Natural killer cell treated with Interleukin-12 subunit alpha and Interleukin-12 subunit beta and Interleukin-15 and Interleukin-18, amount 100 ng/mL, for 72 hours (primary cell): ENCODE data around the gene BRD1. TPM values are rescaled to one million over a fixed set of nuclear protein-coding genes. Genes with fewer than 3 reads are reported as not detected.

ENCODE experiments used
- ATAC-seq, 2 donors: fragments of 150-1000 bp; cut with Tn5 transposase in 1 of 2; sonication (Bioruptor Pico), chemical (Tn5 transposase) in 1 of 2; 2 replicates each; pipeline ENCODE4 v1.10.0; 2021
- DNase-seq: peaks from one replicate; pipeline ENCODE4 v3.0.0; 2022; ENCODE audit warnings: low spot score
- H3K27ac Mint-ChIP-seq, 2 donors: 1 replicate in 1 of 2; 2 replicates in 1 of 2; pipeline ENCODE4 v1.8.0; 2022; ENCODE audit warnings: mixed read lengths in 2 of 2, mild to moderate bottlenecking in 1 of 2, moderate library complexity in 1 of 2
- H3K27me3 Mint-ChIP-seq, 2 donors: 1 replicate in 1 of 2; 2 replicates in 1 of 2; pipeline ENCODE4 v1.8.0; 2022; ENCODE audit warnings: mixed read lengths in 2 of 2
- H3K36me3 Mint-ChIP-seq: one replicate; pipeline ENCODE4 v1.8.0; 2022; ENCODE audit warnings: mixed read lengths
- H3K4me1 Mint-ChIP-seq, 2 donors: 1 replicate in 1 of 2; 2 replicates in 1 of 2; pipeline ENCODE4 v1.8.0; 2022; ENCODE audit warnings: low read depth in 2 of 2, mixed read lengths in 2 of 2, mild to moderate bottlenecking in 1 of 2
- H3K4me3 Mint-ChIP-seq: one replicate; pipeline ENCODE4 v1.8.0; 2022; ENCODE audit warnings: mixed read lengths
- H3K9me3 Mint-ChIP-seq: 2 replicates; pipeline ENCODE4 v1.8.0; 2022; ENCODE audit warnings: mixed read lengths
- total RNA-seq, 2 donors: library from RNA; stranded (reverse); gene quantifications; one replicate each; pipeline ENCODE4 v1.2.3, GENCODE V29; 2022

Gene BRD1
- total RNA-seq, 2 donors from 2014 or later: 31.2 to 59.5 TPM

DNA sequence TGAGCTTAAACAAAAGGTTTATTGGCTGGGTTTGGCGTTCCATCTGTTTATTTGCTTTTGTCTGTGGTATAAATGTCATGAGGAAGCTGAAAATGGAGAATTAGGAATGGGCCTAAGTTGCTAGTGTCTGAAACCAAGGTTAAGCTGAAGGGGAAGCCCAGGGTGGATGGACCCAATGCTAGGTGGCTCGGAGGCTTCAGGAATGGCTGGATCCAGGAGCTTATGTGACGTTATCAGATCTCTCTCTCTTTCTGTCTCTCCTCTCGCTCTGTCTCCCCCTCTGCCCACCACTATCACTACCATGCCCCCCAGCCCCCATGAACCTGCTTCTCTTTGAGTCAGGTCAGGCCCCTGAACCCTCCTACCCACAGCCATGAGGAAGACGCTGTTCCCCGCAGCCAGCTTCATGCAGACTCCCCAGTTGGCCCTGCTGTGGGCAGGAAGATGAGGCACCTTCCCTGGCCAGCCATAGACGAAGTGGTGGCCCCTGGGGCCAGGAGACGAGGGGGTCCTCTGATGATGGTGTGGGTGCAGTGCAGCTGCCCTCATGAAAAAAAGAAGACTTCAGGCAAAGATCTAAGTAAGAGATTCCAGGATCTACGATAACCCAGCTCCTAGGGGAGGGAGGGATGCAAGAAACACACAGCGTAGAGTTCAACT, 101.5 kb downstream of the BRD1 start:
- Mint-ChIP-seq H3K27ac (no peak overlapping the region), H3K27me3 (peaks cover 20 to 34% of the 10 kb centered on the region in 2 donors), H3K36me3 (no peaks in the 10 kb centered on the region), H3K4me3 (no peak overlapping the region), H3K9me3 (no peaks in the 10 kb centered on the region), H3K4me1 (peaks cover 4 to 5% of the 10 kb centered on the region in 2 donors)
- ATAC-seq (no peak), DNase-seq (no peak)

DNA sequence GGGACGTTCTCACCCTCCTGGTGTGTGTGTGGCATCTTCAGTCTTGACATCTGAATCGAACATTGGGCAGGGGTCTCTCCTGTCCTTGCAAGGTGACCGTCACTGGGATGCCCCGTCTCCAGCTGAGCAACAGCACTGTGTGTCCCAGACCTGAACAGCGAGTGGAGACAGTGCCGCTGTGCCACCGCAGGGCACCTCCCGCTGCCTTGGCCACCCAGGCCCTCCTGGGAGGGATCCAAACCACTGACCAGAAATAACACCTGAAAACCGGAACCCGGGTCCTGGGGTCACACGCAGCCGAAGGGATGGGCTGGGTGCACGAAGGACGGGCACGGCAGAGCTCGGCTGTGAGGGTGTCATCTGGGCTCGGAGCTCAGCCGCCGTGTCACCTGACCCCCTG, 102.2 kb downstream of the BRD1 start:
- H3K27ac Mint-ChIP-seq: no peak overlapping the region
- no peak overlapping the region for H3K4me3 Mint-ChIP-seq
- no peaks in the 10 kb centered on the region for H3K9me3 Mint-ChIP-seq
- H3K27me3 Mint-ChIP-seq: peaks cover 13 to 31% of the 10 kb centered on the region in 2 donors
- DNase-seq (no peak), ATAC-seq (no peak)
- no peaks in the 10 kb centered on the region for H3K36me3 Mint-ChIP-seq
- H3K4me1 Mint-ChIP-seq: peaks cover 4 to 5% of the 10 kb centered on the region in 2 donors

DNA sequence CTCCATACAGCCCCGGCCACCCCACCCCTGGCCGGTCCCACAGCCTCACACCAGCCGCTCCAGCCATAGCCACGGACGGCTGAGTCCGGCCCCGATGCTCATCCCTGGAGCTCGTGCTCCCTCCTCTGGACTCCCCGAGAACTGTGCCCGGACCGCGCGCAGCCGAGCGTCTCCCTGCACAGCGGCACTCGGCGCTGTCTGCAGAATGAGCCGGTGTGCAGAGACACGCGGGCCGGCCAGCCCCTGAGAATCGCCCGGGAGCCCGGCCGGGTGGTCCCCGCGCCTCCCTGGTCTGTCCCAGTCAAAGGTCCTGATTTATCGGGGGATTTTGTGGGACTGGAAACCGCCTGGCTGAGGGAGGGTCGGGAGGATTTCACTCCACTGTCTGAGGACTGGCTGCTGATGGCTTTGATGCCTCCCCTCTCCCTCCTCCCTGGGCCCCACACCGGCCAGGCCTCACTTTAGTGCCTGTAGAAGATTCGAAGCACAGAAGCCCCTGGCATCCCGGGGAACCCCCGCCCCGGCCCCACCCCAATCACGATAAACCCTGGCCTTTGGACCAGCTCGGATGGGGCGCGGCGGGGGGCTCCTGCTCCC, 102.7 kb downstream of the BRD1 start:
- peak; percentile 79 for DNase-seq
- Mint-ChIP-seq H3K36me3 (no peaks in the 10 kb centered on the region), H3K27me3 (peaks cover 8 to 27% of the 10 kb centered on the region in 2 donors), H3K4me3 (no peak overlapping the region), H3K9me3 (no peaks in the 10 kb centered on the region), H3K27ac (no peak overlapping the region), H3K4me1 (peaks cover 4 to 5% of the 10 kb centered on the region in 2 donors)
- peak; percentile 87 to 91 for ATAC-seq

DNA sequence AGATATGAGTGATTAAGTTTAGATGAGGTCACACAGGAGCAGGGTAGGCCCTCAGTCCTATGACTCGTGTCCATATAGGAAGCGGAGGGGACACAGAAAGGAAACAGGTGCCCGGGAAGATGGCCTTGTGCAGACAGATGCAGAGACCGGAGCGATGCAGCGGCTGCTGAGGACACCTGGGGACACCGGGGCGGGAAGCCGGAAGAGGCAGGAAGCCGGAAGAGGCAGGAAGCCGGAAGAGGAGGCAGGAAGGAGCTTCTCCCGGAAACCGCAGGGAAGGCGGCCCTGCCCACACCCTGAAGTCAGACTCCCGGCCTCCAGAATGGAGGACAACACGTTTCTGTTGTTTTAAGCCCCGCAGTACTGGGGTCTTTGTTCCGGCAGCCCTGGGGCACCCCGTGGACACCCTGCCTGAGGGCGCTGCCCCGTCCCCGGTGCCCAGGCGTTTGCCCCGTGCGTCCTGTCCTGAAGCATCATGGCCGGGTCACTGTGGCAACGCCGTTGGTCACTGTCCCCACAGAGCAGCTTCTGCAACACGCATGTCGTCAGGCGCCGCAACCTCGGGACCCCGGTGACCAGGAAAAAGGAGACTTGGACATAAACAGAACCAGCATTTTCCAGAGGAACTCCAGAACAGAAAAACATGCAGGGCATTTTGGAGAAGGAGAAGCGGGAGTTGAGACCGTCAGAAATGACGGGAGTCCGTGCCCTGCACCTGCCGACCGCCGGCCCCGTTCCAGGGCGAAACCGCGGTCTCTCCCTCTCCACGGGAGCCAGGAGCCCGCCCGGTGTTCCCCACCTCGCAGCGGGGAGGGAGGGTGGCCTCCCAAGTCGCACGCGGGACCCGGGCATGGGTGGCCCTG, 103.4 kb downstream of the BRD1 start:
- no peak for ATAC-seq
- Mint-ChIP-seq H3K9me3 (no peaks in the 10 kb centered on the region), H3K27ac (peak overlapping the region; percentile 48 to 59), H3K36me3 (no peaks in the 10 kb centered on the region), H3K4me1 (peaks cover 4 to 5% of the 10 kb centered on the region in 2 donors), H3K27me3 (peaks cover 8 to 27% of the 10 kb centered on the region in 2 donors), H3K4me3 (peak overlapping the region; percentile 86)
- DNase-seq: no peak

DNA sequence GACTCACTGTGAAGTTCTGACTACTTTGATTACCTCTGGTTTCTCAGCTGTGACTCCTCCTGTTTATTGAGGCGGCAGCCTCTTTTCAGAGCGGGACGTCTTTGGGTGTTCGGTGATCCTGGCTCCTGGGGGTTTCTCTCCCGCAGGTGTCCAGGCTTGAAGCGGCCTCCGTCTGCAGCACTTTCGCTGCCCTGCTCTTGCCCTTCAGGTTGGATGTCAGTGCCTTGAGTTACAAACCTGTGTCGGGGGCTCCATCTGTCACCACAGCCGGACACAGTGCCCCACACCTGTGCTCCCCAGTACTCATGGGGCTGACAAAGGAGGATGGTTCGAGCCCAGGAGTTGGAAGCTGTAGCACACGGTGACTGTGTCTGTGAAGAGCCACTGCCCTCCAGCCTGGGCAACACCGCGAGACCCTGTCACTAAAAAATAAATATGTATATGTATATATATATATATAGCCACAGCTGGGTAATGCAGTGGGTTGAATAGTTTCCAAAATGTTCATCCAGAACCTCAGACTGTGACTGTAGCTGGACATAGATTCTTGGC, 104.1 kb downstream of the BRD1 start:
- no peaks in the 10 kb centered on the region for H3K9me3 Mint-ChIP-seq
- H3K27me3 Mint-ChIP-seq: peaks cover 8 to 25% of the 10 kb centered on the region in 2 donors
- H3K4me3 Mint-ChIP-seq: peak overlapping the region; percentile 86
- no peak for DNase-seq
- no peaks in the 10 kb centered on the region for H3K36me3 Mint-ChIP-seq
- peak overlapping the region; percentile 48 to 59 for H3K27ac Mint-ChIP-seq
- H3K4me1 Mint-ChIP-seq: peaks cover 4 to 5% of the 10 kb centered on the region in 2 donors
- no peak for ATAC-seq

Other genes with a start within 250 kb of the BRD1 start
- gene ZBED4, start 26.0 kb upstream of the BRD1 start, total RNA-seq: 10 to 100 TPM; 18.3 to 30.7 TPM
- 10 to 100 TPM; 19.3 to 22.9 TPM for gene ALG12, start 90.6 kb upstream of the BRD1 start, total RNA-seq
- gene CRELD2, start 90.8 kb upstream of the BRD1 start, total RNA-seq: 10 to 100 TPM; 59.5 to 75.7 TPM
- gene PIM3, start 132.9 kb upstream of the BRD1 start, total RNA-seq: 100 to 1,000 TPM in 1 of 2 donors, 10 to 100 TPM in 1; 78.5 to 115 TPM
- not detected for gene IL17REL, start 184.9 kb upstream of the BRD1 start, total RNA-seq
- not detected for gene TTLL8, start 230.4 kb upstream of the BRD1 start, total RNA-seq